Body of pancreas (tissue), 4 donors: ENCODE results near the gene ST3GAL4. TPM values are rescaled to one million over a fixed set of nuclear protein-coding genes. Genes with fewer than 3 reads are reported as not detected.

Experiments
- ATAC-seq: fragments of 150-250 bp; one replicate; pipeline ENCODE4 v1.9.1; 2016
- DNase-seq, 4 donors: peaks; one replicate each; pipeline ENCODE4 v3.0.0-alpha.2; 2019
- H3K27ac ChIP-seq, 4 donors: fragments of 200-600 bp; sonication (generic); 1 replicate in 3 of 4; 2 replicates in 1 of 4; pipeline versions ENCODE4 v1.5.1 to v1.6.1; 2016 to 2019; ENCODE audit warnings: mild to moderate bottlenecking in 1 of 4, mixed read lengths in 1 of 4, moderate library complexity in 1 of 4
- H3K27me3 ChIP-seq, 2 donors: fragments of 200-600 bp; sonication (generic); one replicate each; pipeline ENCODE4 v1.6.0; 2016; ENCODE audit warnings: mild to moderate bottlenecking in 1 of 2
- H3K36me3 ChIP-seq, 2 donors: fragments of 200-600 bp; sonication (generic); replicated peaks in 1 of 2; 2 replicates each; pipeline ENCODE4 v1.5.1; 2016; ENCODE audit warnings: low read depth in 2 of 2; ENCODE audit not compliant: insufficient read depth in 1 of 2
- H3K4me1 ChIP-seq: fragments of 200-600 bp; sonication (generic); one replicate; pipeline ENCODE4 v1.6.0; 2016
- H3K4me3 ChIP-seq, 2 donors: fragments of 200-600 bp; sonication (generic); 1 replicate in 1 of 2; 2 replicates in 1 of 2; pipeline ENCODE4 v1.5.1; 2016 to 2019
- H3K9me3 ChIP-seq, 3 donors: fragments of 200-600 bp; sonication (generic); 1 replicate in 2 of 3; 2 replicates in 1 of 3; pipeline ENCODE4 v1.5.1; 2016
- CTCF ChIP-seq, 7 experiments: fragments of 450-650 bp in 4 of 7; fragments of 200-600 bp in 3 of 7; sonication (generic) in 3 of 7; IDR thresholded peaks; one replicate each; pipeline ENCODE4 v1.5.1; 2016 to 2019; ENCODE audit warnings: antibody characterized with exemption in 7 of 7
- POLR2A ChIP-seq, 3 donors: fragments of 450-650 bp; IDR thresholded peaks; one replicate each; pipeline ENCODE4 v1.6.1; 2016; ENCODE audit warnings: antibody characterized with exemption in 3 of 3, mild to moderate bottlenecking in 2 of 3
- WGBS, 2 donors: methylation state at CpG; one replicate each; pipeline ENCODE4 v1.1.5; 2017; 5-methylcytosine and 5-hydroxymethylcytosine counted together
- intact Hi-C: fragments of 100-400 bp; cut with DNase I; formaldehyde crosslinking; loops from one replicate; pipeline ENCODE4 v1.15.1; 2023
- total RNA-seq, 2 donors: library from RNA; depleted of rRNA; stranded (reverse); fragments of >200 nt; gene quantifications; one replicate each; pipeline ENCODE4 v1.1.0, GENCODE V29; 2016

The ST3GAL4 gene
- total RNA-seq, 2 donors from 2014 or later: 7.5 to 14.8 TPM

GRCh38 chr11:126390272-126390867 is 34.9 kb downstream of the ST3GAL4 start:
- H3K27ac ChIP-seq: no peak overlapping the region
- no peak overlapping the region for H3K4me3 ChIP-seq
- H3K4me1 ChIP-seq: no peaks in the 10 kb centered on the region
- intact Hi-C loops: no loop called here
- no peak for TF ChIP-seq POLR2A (IDR thresholded peaks at IDR 0.05)
- no peak for TF ChIP-seq CTCF (IDR thresholded peaks at IDR 0.05)
- H3K27me3 ChIP-seq: no peaks in the 10 kb centered on the region
- no peaks in the 10 kb centered on the region for H3K9me3 ChIP-seq
- H3K36me3 ChIP-seq: no peaks in the 10 kb centered on the region
- ATAC-seq (no peak), DNase-seq (no peak)
- WGBS, 2 donors: 64 to 65% methylated on average over 5 of the region's 5 CpGs

- Histone ChIP-seq H3K4me1 (no peaks in the 10 kb centered on the region), H3K4me3 (no peak overlapping the region), H3K27ac (no peak overlapping the region), H3K36me3 (no peaks in the 10 kb centered on the region), H3K9me3 (no peaks in the 10 kb centered on the region), H3K27me3 (no peaks in the 10 kb centered on the region)
- ATAC-seq (no peak), DNase-seq (no peak)
- intact Hi-C loops: no loop called here
- 67 to 91% methylated on average over 3 to 7 of the region's 7 CpGs for WGBS, 2 donors
- no peak for TF ChIP-seq POLR2A (IDR thresholded peaks at IDR 0.05)
- no peak for TF ChIP-seq CTCF (IDR thresholded peaks at IDR 0.05)
Measured at GRCh38 chr11:126391286-126391954, 35.9 kb downstream of the ST3GAL4 start.

GRCh38 chr11:126391970-126392632 is 36.6 kb downstream of the ST3GAL4 start:
- TF ChIP-seq CTCF (IDR thresholded peaks at IDR 0.05) (peak in 2 of 7 experiments; percentile 30 to 40), POLR2A (IDR thresholded peaks at IDR 0.05) (no peak)
- Histone ChIP-seq H3K36me3 (no peaks in the 10 kb centered on the region), H3K4me3 (no peak overlapping the region), H3K27ac (no peak overlapping the region), H3K4me1 (no peaks in the 10 kb centered on the region), H3K27me3 (no peaks in the 10 kb centered on the region), H3K9me3 (no peaks in the 10 kb centered on the region)
- no peak for ATAC-seq
- DNase-seq: peak in 2 of 4 donors; percentile 26 to 44
- WGBS, 2 donors: 63 to 74% methylated on average over 8 of the region's 8 CpGs
- intact Hi-C loops: no loop called here

GRCh38 chr11:126392633-126393013 is 37.1 kb downstream of the ST3GAL4 start:
- intact Hi-C loops: no loop called here
- DNase-seq (peak in 1 of 4 donors; percentile 13), ATAC-seq (no peak)
- Histone ChIP-seq H3K27ac (no peak overlapping the region), H3K27me3 (no peaks in the 10 kb centered on the region), H3K4me1 (no peaks in the 10 kb centered on the region), H3K36me3 (no peaks in the 10 kb centered on the region), H3K9me3 (no peaks in the 10 kb centered on the region), H3K4me3 (no peak overlapping the region)
- TF ChIP-seq CTCF (IDR thresholded peaks at IDR 0.05) (no peak), POLR2A (IDR thresholded peaks at IDR 0.05) (no peak)
- 33 to 70% methylated on average over 4 of the region's 4 CpGs for WGBS, 2 donors
